Activated CD4-positive, CD25-positive, alpha-beta regulatory T cell treated with anti-CD3 and anti-CD28 coated beads, Interleukin-2, amount 50 U/mL, for 24 hours (primary cell): ENCODE results near the gene ARF3.
A peak's percentile ranks its signal among the peaks of the same experiment; 100 is the strongest.

Source experiments
- ATAC-seq, 2 donors: fragments of 150-1000 bp; cut with Tn5 transposase; one replicate each; pipeline ENCODE4 v1.10.0; 2021; ENCODE audit warnings: mild to moderate bottlenecking in 1 of 2, moderate library complexity in 1 of 2

The ARF3 gene

GRCh38 chr12:48957141-48958048, at the start of gene ARF3:
TSS of gene ARF3 (minus strand) at chr12:48957487. CDS start at chr12:48941095, 16,392 bp downstream.
- peak; percentile 98 for ATAC-seq

- ATAC-seq, result no peak
These were observed 43.1 kb upstream of the ARF3 start for GRCh38 chr12:49000346-49000745.

DNA sequence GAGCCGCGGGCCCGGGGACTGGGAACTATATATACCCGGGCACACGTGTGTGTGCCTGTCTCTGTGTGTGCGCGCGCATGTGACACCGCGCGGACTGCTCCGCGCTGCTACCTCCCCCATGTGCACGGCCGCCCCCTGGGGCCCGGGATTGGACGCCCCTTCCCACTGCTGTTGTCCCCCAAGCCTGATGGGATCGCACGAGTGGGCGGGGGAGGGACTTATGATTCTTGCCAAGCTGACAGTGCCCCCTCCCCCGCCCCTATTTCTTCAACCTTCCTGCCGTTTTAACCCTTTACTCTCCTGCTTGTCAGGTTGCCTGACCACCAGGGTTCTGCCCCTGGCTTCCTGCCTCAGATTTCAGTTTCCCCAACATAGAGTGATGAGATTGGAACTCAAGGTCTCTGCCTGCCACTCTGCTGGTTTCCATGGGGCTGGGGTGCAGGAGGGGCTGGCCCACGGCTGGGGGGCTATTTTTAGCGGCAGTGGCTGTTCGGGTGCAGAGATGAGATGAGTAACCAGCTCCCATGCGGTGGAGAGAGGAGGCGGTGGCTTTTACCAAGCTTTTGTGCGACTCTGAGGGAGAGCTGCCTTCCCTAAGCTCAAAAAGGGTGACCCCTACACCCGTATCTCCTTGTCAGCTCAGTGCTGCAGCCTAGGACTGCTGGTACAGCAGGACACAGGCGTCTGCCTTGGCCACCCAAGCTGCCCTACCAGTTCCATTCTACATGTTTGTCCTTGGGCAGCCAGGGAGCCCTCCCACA, 42.3 kb upstream of the ARF3 start, which contains the start of gene DDN:
Gene DDN, minus strand, starts transcription at position 5 of the 761 bp plus-strand sequence. CDS start 88 bp downstream, outside the sequence.
- ATAC-seq, result peak; percentile 57 to 59

DNA sequence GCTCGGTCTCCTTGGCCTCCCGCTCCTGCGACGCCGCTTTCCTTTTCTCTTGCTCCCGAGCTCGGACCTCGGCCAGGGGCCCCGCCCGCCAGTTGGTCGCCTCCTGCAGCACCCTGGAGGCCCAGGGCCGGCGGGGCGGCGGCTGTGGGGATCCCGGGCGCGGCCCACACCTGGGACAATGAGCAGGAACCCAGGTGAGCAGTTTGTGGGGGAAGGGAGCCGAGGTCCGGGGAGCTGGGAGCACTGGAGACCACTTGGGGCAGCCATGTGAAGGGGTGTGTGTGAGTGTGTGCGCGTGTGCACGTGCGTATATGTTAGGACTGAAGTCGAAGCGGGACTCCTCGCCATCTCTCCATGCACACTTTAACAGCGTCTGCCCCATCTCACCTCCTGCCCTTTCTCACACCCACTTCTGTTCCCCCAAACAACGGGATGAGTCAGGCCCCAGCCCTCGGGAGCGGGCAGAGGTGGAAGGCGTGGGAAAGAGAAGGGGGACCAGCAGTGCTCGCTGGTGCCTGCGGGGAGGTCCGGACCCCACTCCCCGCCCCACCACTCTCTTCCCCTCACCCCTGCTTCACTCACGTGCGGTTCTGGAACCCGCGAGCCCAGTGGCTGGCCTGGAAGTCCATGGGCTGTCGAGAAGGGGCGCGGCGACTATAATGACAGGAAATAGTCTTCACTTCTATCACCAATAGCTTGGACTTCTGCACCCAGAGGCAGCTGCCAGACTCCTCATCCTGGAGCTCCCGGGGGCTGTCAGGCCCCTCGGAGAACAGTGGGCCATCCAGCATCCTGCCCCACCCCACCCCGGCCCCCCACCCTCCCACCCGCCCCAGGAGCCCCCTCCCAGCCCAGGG, 41.4 kb upstream of the ARF3 start:
- no peak for ATAC-seq

- peak in 1 of 2 donors; percentile 3 for ATAC-seq
These were observed 40.6 kb upstream of the ARF3 start for GRCh38 chr12:48997719-48998496.

GRCh38 chr12:48996794-48997718, 39.8 kb upstream of the ARF3 start:
- peak; percentile 41 to 48 for ATAC-seq

GRCh38 chr12:48995086-48995879, 38.0 kb upstream of the ARF3 start:
- peak in 1 of 2 donors; percentile 17 for ATAC-seq

DNA sequence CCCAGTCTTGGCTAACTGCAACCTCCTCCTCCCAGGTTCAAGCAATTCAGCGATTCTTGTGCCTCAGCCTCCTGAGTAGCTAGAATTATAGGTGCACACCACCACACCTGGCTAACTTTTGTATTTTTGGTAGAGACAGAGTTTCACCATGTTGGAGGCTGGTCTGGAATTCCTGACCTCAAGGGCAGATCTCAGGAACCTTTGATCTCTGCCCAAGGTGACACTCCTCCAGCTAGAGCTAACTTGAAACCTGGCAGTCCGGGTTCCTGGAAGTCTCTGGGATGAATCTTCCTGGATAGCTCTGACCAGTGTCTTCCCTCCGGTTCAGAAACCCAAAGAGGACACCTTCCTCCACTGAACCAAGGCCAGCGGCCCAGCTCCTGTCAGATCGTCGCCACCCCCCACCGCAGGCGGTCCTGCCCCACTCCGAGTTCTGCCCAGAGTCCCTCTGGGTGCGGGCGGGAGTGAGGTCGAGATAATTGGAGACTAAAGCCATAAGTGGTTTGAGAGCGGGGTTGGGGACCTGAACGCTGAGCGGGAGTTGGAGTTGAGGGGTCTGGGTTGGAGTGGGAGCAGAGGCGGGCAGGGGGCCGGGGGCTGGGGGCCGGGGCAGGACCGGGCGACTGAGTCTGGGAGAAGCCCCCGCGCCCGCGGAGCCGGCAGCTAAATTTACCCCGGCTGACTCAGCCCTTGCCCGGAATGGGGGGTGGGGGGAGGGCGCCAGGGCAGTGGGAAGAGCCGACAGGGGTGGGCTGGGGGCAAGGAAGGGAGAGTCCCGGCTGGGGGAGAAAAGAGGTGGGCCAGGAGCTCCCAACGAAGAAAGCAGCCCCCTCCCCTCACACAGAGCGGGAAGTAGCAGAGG, 37.2 kb upstream of the ARF3 start:
- ATAC-seq, result no peak

DNA sequence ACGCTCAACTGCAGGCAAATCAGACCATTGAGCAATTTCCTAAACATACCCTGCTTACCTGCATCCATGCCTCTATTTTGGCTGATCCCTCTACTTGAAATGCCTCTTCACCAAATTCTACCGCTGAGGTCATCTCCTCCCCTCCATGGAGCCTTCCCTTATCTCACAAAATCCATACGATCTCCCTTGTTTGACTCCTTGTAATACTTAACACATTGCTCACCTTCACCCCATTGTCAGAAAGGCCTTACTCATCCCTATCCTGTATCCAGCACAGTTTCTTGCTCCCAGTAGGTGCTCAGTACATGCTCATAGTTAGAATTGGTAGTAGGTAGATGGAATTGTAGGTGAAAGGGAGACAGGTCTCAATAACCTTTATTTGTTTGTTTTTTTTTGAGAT, 36.5 kb upstream of the ARF3 start:
- ATAC-seq, result no peak

DNA sequence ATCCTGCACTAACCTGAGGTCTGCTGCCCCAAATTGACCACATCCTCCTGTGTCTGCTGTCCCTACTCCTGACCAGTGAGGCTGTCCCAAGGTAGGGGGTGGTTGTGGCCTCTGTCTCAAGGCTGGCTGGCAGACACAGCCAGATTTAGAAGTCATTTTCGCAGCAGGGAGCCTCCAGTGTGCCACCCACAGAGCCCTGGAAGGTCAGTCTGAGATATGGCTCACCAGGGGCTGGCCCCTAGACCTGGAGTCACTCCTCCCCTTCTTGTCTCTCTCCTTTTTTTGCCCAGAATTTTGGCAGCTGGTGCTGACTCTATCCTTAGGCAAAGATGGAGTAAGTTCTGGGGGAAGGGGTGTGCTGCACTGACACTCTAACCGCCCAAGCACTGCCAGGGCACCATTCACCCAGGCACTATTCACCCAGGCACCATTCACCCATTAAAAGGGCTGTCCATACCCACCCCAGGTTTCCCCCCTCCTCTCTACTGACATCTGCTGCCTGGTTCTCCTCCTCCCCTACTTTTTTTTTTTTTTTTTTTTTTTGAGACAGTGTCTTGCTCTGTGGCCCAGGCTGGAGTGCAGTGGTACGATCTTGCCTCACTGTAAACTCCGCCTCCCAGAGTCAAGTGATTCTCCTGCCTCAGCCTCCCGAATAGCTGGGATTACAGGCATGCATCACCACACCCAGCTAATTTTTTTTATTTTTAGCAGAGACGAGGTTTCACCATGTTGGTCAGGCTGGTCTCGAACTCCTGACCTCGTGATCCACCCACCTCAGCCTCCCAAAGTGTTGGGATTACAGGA, 34.2 kb upstream of the ARF3 start:
- ATAC-seq, result no peak

DNA sequence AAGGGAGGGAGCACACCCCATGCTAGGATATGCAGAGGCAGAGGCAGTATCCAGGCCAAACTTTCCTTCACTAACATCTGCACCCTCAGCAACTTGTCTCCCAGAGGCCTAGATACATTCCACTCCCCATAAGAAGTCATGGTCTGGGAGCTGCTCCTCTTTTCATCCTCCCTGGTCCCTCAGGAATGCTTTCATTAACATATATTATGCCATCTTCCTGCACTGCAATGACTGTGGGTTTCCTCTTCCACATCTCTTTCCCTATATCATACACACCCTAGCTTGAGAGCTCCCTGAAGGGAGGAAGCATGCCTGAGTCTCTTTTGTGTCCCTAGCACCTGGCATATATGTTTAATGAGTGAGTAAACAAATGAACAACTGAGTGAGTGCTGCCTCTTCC, 33.3 kb upstream of the ARF3 start:
- no peak for ATAC-seq

DNA sequence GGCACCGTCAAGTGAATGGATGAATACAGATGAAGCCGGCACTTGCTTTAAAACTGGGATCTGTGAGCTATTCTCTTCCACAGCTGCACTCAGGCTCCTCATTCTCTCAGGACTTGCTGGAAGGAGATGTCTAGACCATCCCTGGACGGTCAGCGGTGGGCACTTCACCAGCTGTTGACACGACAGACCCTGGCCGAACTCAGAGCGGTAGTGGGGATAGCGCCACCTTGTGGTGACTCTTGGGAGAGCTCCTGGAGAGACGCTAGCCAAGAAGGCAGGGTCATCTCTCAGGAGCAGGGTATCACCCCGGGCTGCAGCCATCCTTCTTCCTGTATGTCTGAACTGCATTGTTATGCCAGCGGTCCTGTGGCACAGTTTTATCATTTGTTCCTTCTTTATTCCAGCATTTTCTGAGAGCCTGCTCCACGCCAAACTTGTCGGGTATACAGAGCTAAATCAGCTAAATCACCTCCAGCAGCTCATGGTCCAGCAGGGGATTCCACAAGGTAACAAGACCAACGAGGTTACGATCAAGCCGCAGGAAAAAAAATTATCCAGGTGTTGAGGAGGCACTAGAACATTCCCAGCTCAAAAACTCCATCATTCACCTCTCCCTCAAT, 30.9 kb upstream of the ARF3 start:
- ATAC-seq, result peak; percentile 52 to 75

DNA sequence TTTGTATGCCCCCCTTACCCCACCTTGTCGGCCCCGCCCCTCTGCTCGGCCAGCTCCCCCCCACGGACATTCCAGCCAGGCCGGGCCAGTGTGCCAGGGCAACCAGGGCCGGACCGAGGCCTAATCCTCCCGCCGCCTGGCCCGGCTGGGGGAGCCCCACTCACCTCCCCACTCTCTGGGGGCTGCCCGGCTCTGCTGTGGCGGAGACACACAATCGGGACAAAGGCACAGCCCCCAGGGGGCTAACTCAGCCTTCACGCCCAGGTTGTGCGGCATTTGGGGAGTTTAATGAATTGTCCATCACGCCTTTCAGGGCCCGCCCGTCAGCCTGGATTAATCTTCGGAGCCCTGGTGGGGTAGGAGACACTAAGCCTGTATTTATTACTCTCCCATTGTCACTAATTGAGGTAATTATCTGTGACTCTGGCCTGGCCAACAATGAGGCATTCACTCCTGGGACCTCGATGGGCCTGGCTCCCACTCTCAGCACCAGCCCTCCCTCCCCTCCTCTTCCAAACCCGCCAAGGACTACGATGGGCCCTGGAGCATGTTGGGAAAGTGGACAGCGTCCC, 29.5 kb upstream of the ARF3 start:
- ATAC-seq, result no peak

GRCh38 chr12:48985901-48986300, 28.6 kb upstream of the ARF3 start:
- ATAC-seq, result no peak

DNA sequence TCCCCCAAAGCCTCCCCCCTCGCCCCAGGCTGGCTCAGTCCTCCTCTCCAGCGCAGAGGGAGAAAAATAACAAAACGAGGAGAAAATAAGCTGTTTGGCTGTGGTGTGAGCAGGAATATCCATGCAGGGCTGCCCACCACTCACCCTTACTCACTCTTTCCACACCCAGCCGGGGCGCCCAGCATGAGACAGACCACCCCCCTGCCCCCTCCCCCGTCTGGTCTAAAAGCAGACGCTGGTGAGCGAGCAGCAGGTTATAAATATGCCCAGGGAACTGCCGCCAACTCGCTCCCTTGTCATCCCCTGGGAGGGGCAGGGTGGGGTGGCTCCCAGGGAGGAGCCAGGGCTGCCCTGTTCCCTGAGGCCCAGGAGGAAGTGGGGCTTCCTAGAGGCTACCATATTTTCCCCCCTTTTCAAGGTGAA, 28.2 kb upstream of the ARF3 start:
- ATAC-seq, result no peak

GRCh38 chr12:48982397-48983080, 25.3 kb upstream of the ARF3 start:
- no peak for ATAC-seq
